GM12892 (cell line): ENCODE results near the gene HHIPL1.

Experiments
- POLR2A ChIP-seq: IDR thresholded peaks from 2 replicates; pipeline ENCODE4 v1.6.1; 2011; ENCODE audit warnings: low read depth, low read length, control low read depth
- POLR2AphosphoS5 ChIP-seq: IDR thresholded peaks from 2 replicates; pipeline ENCODE4 v1.6.1; 2011; ENCODE audit warnings: low read depth, low read length, control low read depth
- TAF1 ChIP-seq: IDR thresholded peaks from 2 replicates; pipeline ENCODE4 v1.6.1; 2011; ENCODE audit warnings: low read depth, mild to moderate bottlenecking, control low read depth, low read length, borderline replicate concordance

- TF ChIP-seq POLR2A (no peak), POLR2AphosphoS5 (no peak), TAF1 (no peak)
These were observed 45.7 kb downstream of the HHIPL1 start for GRCh38 chr14:99690636-99691035.
